GM12878 (cell line): ENCODE data around the gene FAM3B.

ENCODE experiments used
- CTCF ChIP-seq, 3 experiments: IDR thresholded peaks in 2 of 3; conservative IDR thresholded peaks in 1 of 3; 2 replicates each; pipeline ENCODE4 v1.5.1; 2011; ENCODE audit warnings: low read depth in 3 of 3, low read length in 3 of 3, mild to moderate bottlenecking in 3 of 3, control low read depth in 2 of 3, moderate library complexity in 2 of 3, inconsistent platforms in 1 of 3, mixed read lengths in 1 of 3; ENCODE audit not compliant: control insufficient read depth in 2 of 3, insufficient read depth in 1 of 3; ENCODE audit errors: extremely low read depth in 1 of 3
- ESRRA ChIP-seq: IDR thresholded peaks from 2 replicates; pipeline ENCODE4 v1.6.1; 2012; ENCODE audit warnings: mild to moderate bottlenecking, low read length, improper control_type of control experiment
- KDM1A ChIP-seq: fragments of 200-600 bp; sonication (generic); IDR thresholded peaks from 2 replicates; pipeline ENCODE4 v1.6.1; 2016; ENCODE audit warnings: borderline replicate concordance
- MTA3 ChIP-seq: IDR thresholded peaks from 2 replicates; pipeline ENCODE4 v1.6.1; 2012; ENCODE audit warnings: low read length, inconsistent platforms, borderline replicate concordance
- POLR2A ChIP-seq: IDR thresholded peaks from 2 replicates; pipeline ENCODE4 v1.6.1; 2011; ENCODE audit warnings: low read depth, mild to moderate bottlenecking, low read length
- RELA ChIP-seq: fragments of 450-650 bp; IDR thresholded peaks from 2 replicates; pipeline ENCODE4 v1.8.0; 2014; ENCODE audit warnings: borderline replicate concordance; ENCODE audit not compliant: partially characterized antibody
- SREBF1 ChIP-seq: IDR thresholded peaks from 2 replicates; pipeline ENCODE4 v1.6.1; 2012; ENCODE audit warnings: mild to moderate bottlenecking, low read length
- ZNF274 ChIP-seq: IDR thresholded peaks from one replicate; pipeline ENCODE4 v1.8.0; 2011; ENCODE audit not compliant: insufficient read length, insufficient read depth
- ZSCAN29 ChIP-seq: fragments of 450-650 bp; IDR thresholded peaks from 2 replicates; pipeline ENCODE4 v1.6.1; 2017; ENCODE audit warnings: mild to moderate bottlenecking, moderate library complexity
- TF ChIP-seq, protein P1 (sequence below): IDR thresholded peaks from 2 replicates; pipeline ENCODE4 v1.6.1; 2012; ENCODE audit warnings: improper control_type of control experiment, low read depth, low read length; ENCODE audit not compliant: insufficient replicate concordance

GRCh38 chr21:41317063-41317392 is 427 bp downstream of the FAM3B start:
- TF ChIP-seq SREBF1 (no peak), RELA (no peak), CTCF (IDR thresholded peaks at IDR 0.05 in 2 of 3, conservative IDR thresholded peaks at IDR 0.05 in 1 of 3; ENCODE audit: control insufficient read depth in 2 of 3, extremely low read depth in 1 of 3, insufficient read depth in 1 of 3, low read depth in 3 of 3, low read length in 3 of 3) (no peak), ZSCAN29 (no peak), ZNF274 (no peak), MTA3 (no peak), ESRRA (no peak), KDM1A (no peak), POLR2A (no peak)
- TF ChIP-seq, protein P1, sequence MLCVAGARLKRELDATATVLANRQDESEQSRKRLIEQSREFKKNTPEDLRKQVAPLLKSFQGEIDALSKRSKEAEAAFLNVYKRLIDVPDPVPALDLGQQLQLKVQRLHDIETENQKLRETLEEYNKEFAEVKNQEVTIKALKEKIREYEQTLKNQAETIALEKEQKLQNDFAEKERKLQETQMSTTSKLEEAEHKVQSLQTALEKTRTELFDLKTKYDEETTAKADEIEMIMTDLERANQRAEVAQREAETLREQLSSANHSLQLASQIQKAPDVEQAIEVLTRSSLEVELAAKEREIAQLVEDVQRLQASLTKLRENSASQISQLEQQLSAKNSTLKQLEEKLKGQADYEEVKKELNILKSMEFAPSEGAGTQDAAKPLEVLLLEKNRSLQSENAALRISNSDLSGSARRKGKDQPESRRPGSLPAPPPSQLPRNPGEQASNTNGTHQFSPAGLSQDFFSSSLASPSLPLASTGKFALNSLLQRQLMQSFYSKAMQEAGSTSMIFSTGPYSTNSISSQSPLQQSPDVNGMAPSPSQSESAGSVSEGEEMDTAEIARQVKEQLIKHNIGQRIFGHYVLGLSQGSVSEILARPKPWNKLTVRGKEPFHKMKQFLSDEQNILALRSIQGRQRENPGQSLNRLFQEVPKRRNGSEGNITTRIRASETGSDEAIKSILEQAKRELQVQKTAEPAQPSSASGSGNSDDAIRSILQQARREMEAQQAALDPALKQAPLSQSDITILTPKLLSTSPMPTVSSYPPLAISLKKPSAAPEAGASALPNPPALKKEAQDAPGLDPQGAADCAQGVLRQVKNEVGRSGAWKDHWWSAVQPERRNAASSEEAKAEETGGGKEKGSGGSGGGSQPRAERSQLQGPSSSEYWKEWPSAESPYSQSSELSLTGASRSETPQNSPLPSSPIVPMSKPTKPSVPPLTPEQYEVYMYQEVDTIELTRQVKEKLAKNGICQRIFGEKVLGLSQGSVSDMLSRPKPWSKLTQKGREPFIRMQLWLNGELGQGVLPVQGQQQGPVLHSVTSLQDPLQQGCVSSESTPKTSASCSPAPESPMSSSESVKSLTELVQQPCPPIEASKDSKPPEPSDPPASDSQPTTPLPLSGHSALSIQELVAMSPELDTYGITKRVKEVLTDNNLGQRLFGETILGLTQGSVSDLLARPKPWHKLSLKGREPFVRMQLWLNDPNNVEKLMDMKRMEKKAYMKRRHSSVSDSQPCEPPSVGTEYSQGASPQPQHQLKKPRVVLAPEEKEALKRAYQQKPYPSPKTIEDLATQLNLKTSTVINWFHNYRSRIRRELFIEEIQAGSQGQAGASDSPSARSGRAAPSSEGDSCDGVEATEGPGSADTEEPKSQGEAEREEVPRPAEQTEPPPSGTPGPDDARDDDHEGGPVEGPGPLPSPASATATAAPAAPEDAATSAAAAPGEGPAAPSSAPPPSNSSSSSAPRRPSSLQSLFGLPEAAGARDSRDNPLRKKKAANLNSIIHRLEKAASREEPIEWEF, result no peak
